IMR-90 (cell line): ENCODE measurements around the gene EMCN. TPM values are rescaled to one million over a fixed set of nuclear protein-coding genes. Genes with fewer than 3 reads are reported as not detected.

ENCODE experiments used
- ATAC-seq: fragments of 200-7000 bp; cut with Tn5 transposase; 2 replicates; pipeline ENCODE4 v1.9.1; 2020; ENCODE audit warnings: low read depth, mild to moderate bottlenecking, moderate library complexity
- BruUV-seq: library from RNA; stranded (reverse); fragments of 400-500 nt; replicated peaks from 2 replicates; lab custom pipeline; 2021; lab: Mats Ljungman, UMichigan
- CTCF ChIA-PET: fragments of 300-600 bp; formaldehyde crosslinking; extraction: SDS; loops from one replicate; lab custom pipeline; 2021; ENCODE audit warnings: antibody characterized with exemption; lab: Yijun Ruan, JAX
- POLR2A ChIA-PET: fragments of 300-600 bp; sonication (Branson Sonifier 250); formaldehyde crosslinking; loops from one replicate; lab custom pipeline; 2022; ENCODE audit warnings: antibody characterized with exemption; ENCODE audit not compliant: unreplicated experiment; lab: Charles Lee
- DNase-seq: peaks from one replicate; pipeline ENCODE4 v3.0.0; 2013
- H2AFZ ChIP-seq: replicated peaks from 2 replicates; pipeline ENCODE3; 2013; ENCODE audit warnings: low read length, mild to moderate bottlenecking; ENCODE audit not compliant: poor library complexity
- H2AK5ac ChIP-seq: 2 replicates; pipeline ENCODE4 v1.6.1; 2013; ENCODE audit warnings: low read depth, low read length, inconsistent platforms
- H2AK9ac ChIP-seq: replicated peaks from 2 replicates; pipeline ENCODE3; 2013; ENCODE audit warnings: mild to moderate bottlenecking, low read depth, low read length, moderate library complexity; ENCODE audit not compliant: poor library complexity
- H2BK120ac ChIP-seq: 2 replicates; pipeline ENCODE4 v1.6.1; 2013; ENCODE audit warnings: low read depth, low read length, inconsistent platforms
- H2BK15ac ChIP-seq: 3 replicates; pipeline ENCODE4 v1.6.1; 2013; ENCODE audit warnings: low read depth, low read length, inconsistent platforms
- H2BK20ac ChIP-seq: 2 replicates; pipeline ENCODE4 v1.6.1; 2013; ENCODE audit warnings: low read depth, mild to moderate bottlenecking, inconsistent platforms, low read length, moderate library complexity
- H2BK5ac ChIP-seq: 2 replicates; pipeline ENCODE4 v1.6.1; 2013; ENCODE audit warnings: mild to moderate bottlenecking, low read depth, low read length, inconsistent platforms; ENCODE audit not compliant: poor library complexity, severe bottlenecking
- H3K14ac ChIP-seq: replicated peaks from 2 replicates; pipeline ENCODE4 v1.6.1; 2013; ENCODE audit warnings: low read depth, low read length, inconsistent platforms
- H3K18ac ChIP-seq: 2 replicates; pipeline ENCODE4 v1.6.1; 2013; ENCODE audit warnings: low read depth, low read length, control low read depth
- H3K23ac ChIP-seq: 2 replicates; pipeline ENCODE4 v1.6.1; 2013; ENCODE audit warnings: low read depth, low read length, inconsistent platforms
- H3K27ac ChIP-seq: 2 replicates; pipeline ENCODE4 v1.5.1; 2013; ENCODE audit warnings: mild to moderate bottlenecking, control low read depth, low read length; ENCODE audit not compliant: insufficient read depth
- H3K27me3 ChIP-seq: 2 replicates; pipeline ENCODE4 v1.6.1; 2013; ENCODE audit warnings: low read length; ENCODE audit not compliant: control insufficient read depth, insufficient read depth
- H3K36me3 ChIP-seq: 2 replicates; pipeline ENCODE4 v1.6.1; 2013; ENCODE audit warnings: low read length, mixed read lengths; ENCODE audit not compliant: control insufficient read depth, insufficient read depth
- H3K4ac ChIP-seq: 2 replicates; pipeline ENCODE4 v1.6.1; 2013; ENCODE audit warnings: low read depth, low read length, inconsistent platforms
- H3K4me1 ChIP-seq: 2 replicates; pipeline ENCODE4 v1.6.1; 2013; ENCODE audit warnings: low read length, mixed read lengths; ENCODE audit not compliant: control insufficient read depth, insufficient read depth
- H3K4me2 ChIP-seq: 2 replicates; pipeline ENCODE4 v1.6.1; 2013; ENCODE audit warnings: low read depth, mild to moderate bottlenecking, control low read depth, low read length, moderate library complexity
- H3K4me3 ChIP-seq: 2 replicates; pipeline ENCODE4 v1.5.1; 2013; ENCODE audit warnings: low read depth, mild to moderate bottlenecking, control low read depth, low read length, moderate library complexity; ENCODE audit not compliant: insufficient read depth
- H3K56ac ChIP-seq: 2 replicates; pipeline ENCODE4 v1.6.1; 2013; ENCODE audit warnings: low read length, inconsistent platforms; ENCODE audit not compliant: insufficient read depth; ENCODE audit errors: extremely low read depth
- H3K79me1 ChIP-seq, 2 experiments: 2 replicates each; pipeline ENCODE4 v1.6.1; 2013; ENCODE audit warnings: low read length in 2 of 2, inconsistent platforms in 1 of 2, low read depth in 1 of 2
- H3K9ac ChIP-seq: 2 replicates; pipeline ENCODE4 v1.6.1; 2013; ENCODE audit warnings: low read depth, low read length, control low read depth
- H3K9me1 ChIP-seq: 2 replicates; pipeline ENCODE4 v1.6.1; 2013; ENCODE audit warnings: low read length, inconsistent platforms; ENCODE audit not compliant: insufficient read depth
- H3K9me3 ChIP-seq: 2 replicates; pipeline ENCODE4 v1.6.1; 2013; ENCODE audit warnings: low read length; ENCODE audit not compliant: control insufficient read depth, insufficient read depth
- H4K20me1 ChIP-seq: 2 replicates; pipeline ENCODE4 v1.6.1; 2013; ENCODE audit warnings: low read length, inconsistent platforms; ENCODE audit not compliant: insufficient read depth
- H4K5ac ChIP-seq: 2 replicates; pipeline ENCODE4 v1.6.1; 2013; ENCODE audit warnings: mild to moderate bottlenecking, low read depth, low read length, control low read depth
- H4K8ac ChIP-seq, 2 experiments: 2 replicates each; pipeline ENCODE4 v1.6.1; 2013; ENCODE audit warnings: low read depth in 2 of 2, low read length in 2 of 2, control low read depth in 1 of 2, inconsistent platforms in 1 of 2
- H4K91ac ChIP-seq: 2 replicates; pipeline ENCODE4 v1.6.1; 2013; ENCODE audit warnings: low read depth, low read length, inconsistent platforms; ENCODE audit not compliant: insufficient read depth
- BHLHE40 ChIP-seq: fragments of 150-350 bp; IDR thresholded peaks from 2 replicates; pipeline ENCODE4 v1.6.1; 2016; ENCODE audit warnings: mild to moderate bottlenecking, low read depth, low read length
- CEBPB ChIP-seq: IDR thresholded peaks from 2 replicates; pipeline ENCODE4 v1.6.1; 2012; ENCODE audit warnings: low read depth, low read length, improper control_type of control experiment
- CHD1 ChIP-seq: IDR thresholded peaks from 2 replicates; pipeline ENCODE4 v1.6.1; 2012; ENCODE audit warnings: low read depth, low read length, improper control_type of control experiment
- CTCF ChIP-seq: conservative IDR thresholded peaks from 2 replicates; pipeline ENCODE4 v1.5.1; 2012; ENCODE audit warnings: mild to moderate bottlenecking, low read depth, low read length, improper control_type of control experiment
- ELK1 ChIP-seq: fragments of 150-350 bp; IDR thresholded peaks from 2 replicates; pipeline ENCODE4 v1.6.1; 2016; ENCODE audit warnings: low read depth, mild to moderate bottlenecking, low read length, moderate library complexity, borderline replicate concordance
- FOS ChIP-seq: fragments of 150-350 bp; IDR thresholded peaks from 2 replicates; pipeline ENCODE4 v1.6.1; 2016; ENCODE audit warnings: low read depth, low read length
- MAFK ChIP-seq: IDR thresholded peaks from 2 replicates; pipeline ENCODE4 v1.6.1; 2012; ENCODE audit warnings: low read depth, low read length, improper control_type of control experiment
- MAZ ChIP-seq: IDR thresholded peaks from 2 replicates; pipeline ENCODE4 v1.6.1; 2012; ENCODE audit warnings: low read depth, mild to moderate bottlenecking, low read length, improper control_type of control experiment, moderate library complexity, borderline replicate concordance
- MXI1 ChIP-seq: IDR thresholded peaks from 2 replicates; pipeline ENCODE4 v1.6.1; 2012; ENCODE audit warnings: low read depth, mild to moderate bottlenecking, low read length, moderate library complexity, borderline replicate concordance
- NFE2L2 ChIP-seq: fragments of 150-350 bp; IDR thresholded peaks from 2 replicates; pipeline ENCODE4 v1.6.1; 2016; ENCODE audit warnings: low read depth, mild to moderate bottlenecking, low read length
- POLR2A ChIP-seq: IDR thresholded peaks from 2 replicates; pipeline ENCODE4 v1.6.1; 2012; ENCODE audit warnings: mild to moderate bottlenecking, low read depth, low read length
- RAD21 ChIP-seq: IDR thresholded peaks from 2 replicates; pipeline ENCODE4 v1.6.1; 2012; ENCODE audit warnings: low read length, improper control_type of control experiment
- RCOR1 ChIP-seq: IDR thresholded peaks from 2 replicates; pipeline ENCODE4 v1.6.1; 2012; ENCODE audit warnings: mild to moderate bottlenecking, low read length, improper control_type of control experiment; ENCODE audit not compliant: insufficient replicate concordance
- RFX5 ChIP-seq: IDR thresholded peaks from 2 replicates; pipeline ENCODE4 v1.8.0; 2012; ENCODE audit warnings: low read depth, mild to moderate bottlenecking, low read length, moderate library complexity
- SMC3 ChIP-seq: fragments of 150-350 bp; IDR thresholded peaks from 2 replicates; pipeline ENCODE4 v1.6.1; 2016; ENCODE audit warnings: low read depth, mild to moderate bottlenecking, antibody characterized with exemption, low read length, moderate library complexity
- WGBS, 2 experiments: methylation state at CpG; one replicate each; pipeline versions ENCODE4 v1.1.5 to v1.1.7; 2013; ENCODE audit warnings: missing lambda C conversion rate in 2 of 2; ENCODE audit not compliant: insufficient read length in 1 of 2; ENCODE audit errors: extremely low coverage in 2 of 2; 5-methylcytosine and 5-hydroxymethylcytosine counted together
- dilution Hi-C: fragments of 300-500 bp; cut with HindIII; formaldehyde crosslinking; loops from one replicate; pipeline ENCODE4 v1.14.3; 2018; ENCODE audit warnings: low sequenced_read_pairs; ENCODE audit not compliant: unreplicated experiment
- in situ Hi-C: fragments of 300-500 bp; cut with MboI; formaldehyde crosslinking; loops from 3 replicates; pipeline ENCODE4 v1.14.3; 2019; ENCODE audit warnings: low sequenced_read_pairs, inconsistent platforms, mixed read lengths
- intact Hi-C: fragments of 100-400 bp; cut with micrococcal nuclease; formaldehyde crosslinking; loops from 2 replicates; pipeline ENCODE4 v1.10.0; 2022
- polyA plus RNA-seq, 3 experiments: library from polyadenylated mRNA; depleted of rRNA; stranded (reverse); fragments of >200 nt; gene quantifications; 2 replicates each; pipeline ENCODE4 v1.2.3, GENCODE V29; 2012; ENCODE audit warnings: low replicate concordance in 1 of 3
- total RNA-seq: library from RNA; depleted of rRNA; stranded (reverse); fragments of >200 nt; gene quantifications from 2 replicates; pipeline ENCODE4 v1.2.3, GENCODE V29; 2012
- TF ChIP-seq, protein P1 (sequence below): fragments of 150-350 bp; IDR thresholded peaks from 2 replicates; pipeline ENCODE4 v1.6.1; 2017; ENCODE audit warnings: mild to moderate bottlenecking, antibody characterized with exemption, low read length, low read depth

Gene EMCN
- total and polyA plus RNA-seq, 2 of the 4 experiments (the other 2 are of a cell fraction), result not detected

DNA sequence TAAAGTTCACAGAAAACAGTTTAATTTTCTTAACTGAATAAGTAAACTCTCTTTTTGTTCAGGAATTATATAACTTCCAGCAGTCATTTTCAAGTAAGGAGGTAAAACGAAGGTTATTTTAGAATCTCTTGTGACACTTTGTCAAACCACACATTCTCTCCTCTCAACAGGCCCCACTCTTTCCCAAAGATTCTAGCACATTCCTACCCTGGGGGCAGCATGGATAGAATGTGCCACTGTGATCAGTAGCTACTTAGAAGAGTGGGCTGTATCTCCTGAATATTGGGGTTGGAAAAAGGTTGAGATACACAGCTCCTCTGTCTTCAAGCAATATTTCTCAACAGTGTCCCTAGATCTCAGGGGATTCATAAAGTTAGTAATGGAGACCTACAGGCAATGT, 157.6 kb downstream of the EMCN start:
- no peak overlapping the region for H2AK9ac ChIP-seq
- no peak overlapping the region for H2AFZ ChIP-seq
- no peak overlapping the region for H4K5ac ChIP-seq
- H3K9ac ChIP-seq, result no peak overlapping the region
- H4K20me1 ChIP-seq, result no peaks in the 10 kb centered on the region
- in situ Hi-C loops, result no loop called here
- H3K4ac ChIP-seq, result no peak overlapping the region
- no peak overlapping the region for H2AK5ac ChIP-seq
- WGBS, 2 experiments, result no CpG with 5 or more reads among the region's 1 CpG
- H4K91ac ChIP-seq, result no peak overlapping the region
- ATAC-seq (no peak), DNase-seq (no peak)
- no peak overlapping the region for H3K56ac ChIP-seq
- intact Hi-C loops, result no loop called here
- H3K9me3 ChIP-seq, result 0 out of 2 replicates have a peak, but pooled peaks cover 2% of the 10 kb centered on the region
- H3K4me2 ChIP-seq, result no peak overlapping the region
- no peak overlapping the region for H3K14ac ChIP-seq
- H3K4me1 ChIP-seq, result peaks cover 5% of the 10 kb centered on the region; the same call in 1 of the 2 replicates
- no peaks in the 10 kb centered on the region for H3K9me1 ChIP-seq
- H2BK15ac ChIP-seq, result no peak overlapping the region
- no peak overlapping the region for H2BK120ac ChIP-seq
- no peak overlapping the region for H2BK5ac ChIP-seq
- ChIA-PET POLR2A (no interaction called here), CTCF (interaction anchor here (1.1 kb wide), 1 partner anchor 20 kb away, joined by 3 read pairs; no protein-coding TSS in a partner anchor)
- TF ChIP-seq MXI1, result no peak
- TF ChIP-seq RCOR1, result no peak
- no peak for TF ChIP-seq FOS
- no peak for TF ChIP-seq CEBPB
- TF ChIP-seq, protein P1, sequence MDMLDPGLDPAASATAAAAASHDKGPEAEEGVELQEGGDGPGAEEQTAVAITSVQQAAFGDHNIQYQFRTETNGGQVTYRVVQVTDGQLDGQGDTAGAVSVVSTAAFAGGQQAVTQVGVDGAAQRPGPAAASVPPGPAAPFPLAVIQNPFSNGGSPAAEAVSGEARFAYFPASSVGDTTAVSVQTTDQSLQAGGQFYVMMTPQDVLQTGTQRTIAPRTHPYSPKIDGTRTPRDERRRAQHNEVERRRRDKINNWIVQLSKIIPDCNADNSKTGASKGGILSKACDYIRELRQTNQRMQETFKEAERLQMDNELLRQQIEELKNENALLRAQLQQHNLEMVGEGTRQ, result no peak
- TF ChIP-seq RFX5, result no peak
- TF ChIP-seq NFE2L2, result no peak
- TF ChIP-seq SMC3, result no peak
- TF ChIP-seq BHLHE40, result no peak
- TF ChIP-seq MAZ, result no peak
- no peak for TF ChIP-seq POLR2A
- no peak for TF ChIP-seq MAFK
- TF ChIP-seq CHD1, result no peak
- no peak for TF ChIP-seq RAD21
- TF ChIP-seq CTCF, result no peak
- TF ChIP-seq ELK1, result no peak
- no peaks in the 10 kb centered on the region for H3K36me3 ChIP-seq
- no peak overlapping the region for H2BK20ac ChIP-seq
- no peak overlapping the region for H3K27ac ChIP-seq
- H3K27me3 ChIP-seq, result no peaks in the 10 kb centered on the region
- BruUV-seq, result no TSS peak
- H3K18ac ChIP-seq, result no peak overlapping the region
- no peaks in the 10 kb centered on the region for H3K79me1 ChIP-seq
- no peak overlapping the region for H4K8ac ChIP-seq
- no peak overlapping the region for H3K4me3 ChIP-seq
- H3K23ac ChIP-seq, result no peak overlapping the region
- dilution Hi-C loops, result no loop called here
